RWPE2 (cell line): ENCODE data around the gene FGD5.

Experiments
- ATAC-seq: fragments of 200-7000 bp; cut with Tn5 transposase; 3 replicates; pipeline ENCODE4 v1.9.1; 2021; ENCODE audit warnings: low read depth
- DNase-seq: peaks from one replicate; pipeline ENCODE4 v3.0.0-alpha.2; 2020; ENCODE audit warnings: low spot score
- H3K27ac ChIP-seq: fragments of 450-650 bp; 2 replicates; pipeline ENCODE4 v1.5.1; 2017; ENCODE audit warnings: mild to moderate bottlenecking; ENCODE audit not compliant: poor library complexity, severe bottlenecking
- H3K27me3 ChIP-seq: fragments of 250-450 bp; sonication (Bioruptor Pico); 2 replicates; pipeline ENCODE4 v1.5.1; 2021; ENCODE audit warnings: mild to moderate bottlenecking, moderate library complexity; ENCODE audit not compliant: insufficient read depth, poor library complexity, severe bottlenecking
- H3K36me3 ChIP-seq: fragments of 250-450 bp; sonication (Bioruptor Pico); 2 replicates; pipeline ENCODE4 v1.5.1; 2020; ENCODE audit warnings: low read depth, mild to moderate bottlenecking, moderate library complexity
- H3K4me1 ChIP-seq: fragments of 250-450 bp; sonication (Bioruptor Pico); 2 replicates; pipeline ENCODE4 v1.5.1; 2021; ENCODE audit warnings: mild to moderate bottlenecking, moderate library complexity; ENCODE audit not compliant: insufficient read depth, poor library complexity, severe bottlenecking
- H3K4me3 ChIP-seq: fragments of 250-450 bp; sonication (Bioruptor Pico); 2 replicates; pipeline ENCODE4 v1.5.1; 2021; ENCODE audit warnings: mild to moderate bottlenecking, moderate library complexity; ENCODE audit not compliant: severe bottlenecking
- H3K9me3 ChIP-seq: fragments of 250-450 bp; sonication (Bioruptor Pico); 2 replicates; pipeline ENCODE4 v1.5.1; 2021; ENCODE audit warnings: mild to moderate bottlenecking, moderate library complexity; ENCODE audit not compliant: severe bottlenecking
- CTCF ChIP-seq: fragments of 450-650 bp; IDR thresholded peaks from one replicate; pipeline ENCODE4 v1.5.1; 2017; ENCODE audit warnings: mild to moderate bottlenecking, moderate library complexity; ENCODE audit not compliant: poor library complexity, severe bottlenecking

FGD5 gene

GRCh38 chr3:14862303-14862660 is 43.5 kb downstream of the FGD5 start:
- Histone ChIP-seq H3K36me3 (no peaks in the 10 kb centered on the region), H3K27me3 (no peaks in the 10 kb centered on the region), H3K27ac (no peak overlapping the region), H3K9me3 (no peaks in the 10 kb centered on the region), H3K4me3 (no peak overlapping the region), H3K4me1 (no peaks in the 10 kb centered on the region)
- DNase-seq (no peak), ATAC-seq (no peak)
- TF ChIP-seq CTCF = no peak

GRCh38 chr3:14862661-14863230 is 44.0 kb downstream of the FGD5 start:
- no peak for TF ChIP-seq CTCF
- no peak overlapping the region for H3K4me3 ChIP-seq
- H3K27ac ChIP-seq = no peak overlapping the region
- no peaks in the 10 kb centered on the region for H3K27me3 ChIP-seq
- ATAC-seq = no peak
- no peak for DNase-seq
- H3K9me3 ChIP-seq = no peaks in the 10 kb centered on the region
- no peaks in the 10 kb centered on the region for H3K4me1 ChIP-seq
- no peaks in the 10 kb centered on the region for H3K36me3 ChIP-seq

- DNase-seq (no peak), ATAC-seq (peak; percentile 17; the same call in 1 of the 3 replicates)
- no peaks in the 10 kb centered on the region for H3K4me1 ChIP-seq
- no peak overlapping the region for H3K4me3 ChIP-seq
- no peaks in the 10 kb centered on the region for H3K9me3 ChIP-seq
- H3K36me3 ChIP-seq = no peaks in the 10 kb centered on the region
- TF ChIP-seq CTCF = no peak
- no peak overlapping the region for H3K27ac ChIP-seq
- H3K27me3 ChIP-seq = no peaks in the 10 kb centered on the region
Observed at GRCh38 chr3:14863333-14864100, 44.8 kb downstream of the FGD5 start.

- TF ChIP-seq CTCF = no peak
Observed at GRCh38 chr3:14864131-14864530, 45.4 kb downstream of the FGD5 start.

GRCh38 chr3:14866627-14867026 is 47.9 kb downstream of the FGD5 start:
- no peak overlapping the region for H3K4me3 ChIP-seq
- TF ChIP-seq CTCF = no peak
- DNase-seq = no peak
- no peak overlapping the region for H3K27ac ChIP-seq
- ATAC-seq = no peak
- H3K36me3 ChIP-seq = no peaks in the 10 kb centered on the region
- no peaks in the 10 kb centered on the region for H3K27me3 ChIP-seq
- H3K4me1 ChIP-seq = no peaks in the 10 kb centered on the region
- H3K9me3 ChIP-seq = no peaks in the 10 kb centered on the region

More at GRCh38 chr3:14864131-14864530, 45.4 kb downstream of the FGD5 start:
- Histone ChIP-seq H3K36me3 (no peaks in the 10 kb centered on the region), H3K4me3 (no peak overlapping the region), H3K4me1 (no peaks in the 10 kb centered on the region), H3K27me3 (no peaks in the 10 kb centered on the region), H3K27ac (no peak overlapping the region), H3K9me3 (no peaks in the 10 kb centered on the region)
- no peak for DNase-seq
- no peak for ATAC-seq
